ENCODE measurements around the gene ANKRD53.

Gene ANKRD53

DNA sequence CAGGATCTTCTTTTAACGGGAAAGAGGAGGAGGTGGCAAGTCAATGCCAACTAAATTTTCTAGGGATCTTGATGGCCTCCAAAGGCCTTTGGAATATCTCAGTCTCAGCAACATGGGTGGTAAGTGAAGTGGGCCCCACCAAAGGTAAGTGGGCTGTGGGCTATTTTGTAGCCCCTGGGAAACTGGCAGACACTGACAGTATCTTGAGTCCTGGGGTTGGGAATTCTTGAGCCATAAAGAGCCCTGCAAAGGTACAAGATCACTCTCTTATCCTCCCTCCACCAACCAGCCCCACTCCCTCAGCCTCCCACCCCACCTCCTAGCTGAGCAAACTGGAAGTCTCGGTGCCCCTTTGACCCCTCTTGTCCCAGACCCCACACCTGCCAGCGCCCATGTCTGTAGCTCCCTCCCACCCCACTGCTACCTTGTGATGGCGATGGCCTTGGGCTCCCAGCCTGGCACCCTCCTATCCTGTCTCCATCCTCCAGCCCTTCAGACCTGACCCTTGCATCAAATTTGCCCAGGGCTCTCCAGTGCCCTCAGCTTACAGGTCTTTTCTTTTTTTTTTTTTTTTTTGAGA lies 34.2 kb upstream of the ANKRD53 start:
- no peak for DNase-seq (ENCODE audit: low read depth)

DNA sequence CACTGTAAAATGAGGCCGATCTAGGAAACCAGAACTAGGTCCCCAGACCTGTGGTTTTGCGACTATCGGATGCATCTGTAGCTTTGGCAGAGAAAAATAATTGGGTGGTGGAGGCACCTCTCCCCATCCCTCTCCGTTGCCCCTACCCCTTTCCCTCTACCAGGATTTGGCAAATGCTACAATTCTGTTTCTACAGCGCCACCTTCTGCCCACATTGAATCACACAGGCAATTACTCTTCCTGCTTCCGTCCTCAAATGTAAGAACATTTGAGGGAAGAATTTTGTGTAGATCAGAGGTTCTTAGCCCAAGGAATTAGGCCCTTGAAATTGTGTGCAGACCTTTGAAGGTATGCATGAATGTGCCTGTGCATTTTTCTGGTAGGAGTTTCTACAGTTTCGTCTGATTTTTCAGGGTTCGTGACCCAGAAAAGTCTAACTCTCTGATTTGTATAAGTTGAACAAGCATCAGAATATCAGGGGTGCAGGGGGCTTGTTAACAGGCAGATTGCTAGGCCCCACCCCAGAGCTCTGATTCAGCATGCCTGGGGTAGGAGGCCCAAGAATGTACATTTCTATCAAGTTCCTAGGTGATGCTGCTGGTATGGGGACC lies 31.5 kb upstream of the ANKRD53 start:
- DNase-seq (ENCODE audit: low read depth) = no peak

DNA sequence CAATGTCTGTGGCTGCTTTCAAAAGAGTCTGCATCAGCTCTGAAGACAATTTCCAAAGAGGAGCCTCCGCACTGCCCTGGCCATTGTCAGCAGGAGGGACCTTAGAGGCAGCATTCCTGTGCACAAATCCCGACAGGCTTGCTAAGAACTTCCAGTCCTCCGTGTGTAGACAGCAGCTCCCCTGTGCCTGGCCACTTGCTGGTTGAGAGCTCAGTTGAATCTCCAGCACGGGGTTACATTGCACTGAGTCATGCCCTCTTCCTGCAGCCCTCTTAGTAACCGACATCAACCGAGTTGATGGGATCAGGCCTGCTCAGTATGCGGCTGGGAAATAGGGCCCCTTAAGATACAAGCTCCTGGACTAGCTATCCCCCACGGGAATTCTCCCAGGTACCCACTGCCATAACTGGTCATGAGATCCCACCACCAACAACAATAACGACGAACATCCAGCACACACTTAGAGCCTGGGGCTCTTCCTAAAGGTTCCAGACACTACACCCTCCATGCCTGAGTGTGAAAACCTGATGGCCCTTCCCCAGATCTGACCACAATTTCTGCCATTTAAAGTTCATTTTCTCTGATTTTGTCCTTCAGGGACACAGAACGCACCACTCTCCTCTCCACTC lies 30.8 kb upstream of the ANKRD53 start:
- peak; percentile 27 for DNase-seq (ENCODE audit: low read depth)

DNA sequence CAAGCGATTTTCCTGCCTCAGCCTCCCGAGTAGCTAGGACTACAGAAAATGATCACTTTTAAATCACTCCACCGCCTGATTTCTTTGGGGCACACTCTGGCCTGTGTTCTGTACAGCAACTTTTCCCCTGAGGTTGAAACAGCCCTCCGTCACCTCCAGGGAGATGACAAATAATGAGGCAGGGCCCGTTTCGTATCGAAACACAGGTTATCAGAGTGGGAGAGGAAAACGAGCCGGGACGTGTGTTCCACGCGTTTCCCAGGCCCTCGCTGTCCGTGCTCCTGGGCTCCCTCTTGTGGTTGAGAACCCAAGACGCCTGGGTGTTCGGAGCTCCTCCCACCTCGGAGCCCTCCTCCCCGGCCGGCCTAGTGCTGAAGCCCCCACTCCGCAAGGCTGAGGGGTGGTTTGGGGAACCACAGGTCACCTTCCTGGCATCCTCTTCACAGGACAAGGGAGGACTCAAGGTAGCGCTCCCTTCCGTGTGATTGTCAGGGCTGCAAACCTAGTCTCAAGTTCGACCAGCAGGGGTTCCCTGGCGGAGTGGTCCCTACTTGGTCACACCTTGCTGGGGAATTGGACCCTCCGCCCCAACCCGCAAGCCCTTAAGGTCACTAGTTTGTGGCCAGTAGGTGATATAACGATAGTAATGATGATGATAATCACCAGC lies 30.0 kb upstream of the ANKRD53 start:
- DNase-seq (ENCODE audit: low read depth) = no peak

DNA sequence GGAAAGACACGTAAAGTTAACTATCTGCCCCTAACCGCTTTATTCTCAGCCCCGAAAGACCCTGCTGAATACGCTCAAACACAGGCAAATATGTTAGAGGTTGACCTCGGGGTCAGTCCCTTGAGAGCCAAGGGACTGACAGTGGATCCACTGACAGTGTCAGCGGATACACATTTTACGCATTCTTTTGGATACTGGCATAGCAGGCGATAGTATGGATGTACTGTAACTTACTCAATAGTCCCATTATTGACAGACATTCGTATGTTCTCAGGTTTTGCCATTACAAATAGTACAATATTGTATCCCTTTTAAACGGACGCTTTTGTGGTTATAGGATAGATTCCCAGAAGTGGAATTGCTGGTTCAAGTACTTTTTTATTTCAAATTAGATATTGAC lies 29.3 kb upstream of the ANKRD53 start:
- DNase-seq (ENCODE audit: low read depth) = no peak

DNA sequence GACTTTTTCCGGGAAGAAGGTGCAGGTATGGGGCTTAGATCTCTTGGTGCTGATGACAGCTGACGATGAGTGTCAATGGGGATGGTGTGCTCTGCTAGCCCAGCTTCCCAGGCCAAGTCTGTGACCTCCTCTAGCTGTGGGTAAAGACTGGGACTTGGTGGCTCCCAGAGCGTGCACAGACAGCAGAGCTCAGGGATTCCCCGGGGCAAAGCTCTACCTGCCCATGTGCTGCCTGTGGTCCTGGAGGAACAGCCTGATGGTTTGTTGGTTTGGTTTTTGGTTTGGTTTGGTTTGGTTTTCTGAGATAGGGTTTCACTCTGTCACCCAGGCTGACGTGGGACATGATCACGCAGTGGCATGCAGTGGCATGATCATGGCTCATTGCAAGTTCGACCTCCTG lies 23.5 kb upstream of the ANKRD53 start:
- no peak for DNase-seq (ENCODE audit: low read depth)

DNA sequence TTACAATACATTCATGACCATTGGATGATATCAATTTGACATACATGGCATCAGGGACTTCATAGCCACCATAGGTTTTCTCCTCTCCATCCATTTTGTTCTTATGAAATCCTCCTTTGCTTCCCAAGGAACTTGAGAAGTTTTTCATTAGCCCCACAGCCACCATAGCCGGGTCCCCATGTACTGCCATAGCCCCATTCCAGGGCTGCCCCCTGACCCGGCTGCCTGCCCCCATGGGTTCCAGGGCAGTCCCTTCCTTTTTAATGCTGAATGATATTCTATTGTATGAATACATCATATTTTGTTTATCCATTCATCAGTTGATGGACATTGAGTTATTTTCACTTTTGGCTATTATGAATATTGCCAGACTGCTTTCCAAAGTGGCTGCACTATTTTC lies 22.3 kb upstream of the ANKRD53 start:
- DNase-seq (ENCODE audit: low read depth) = no peak

DNA sequence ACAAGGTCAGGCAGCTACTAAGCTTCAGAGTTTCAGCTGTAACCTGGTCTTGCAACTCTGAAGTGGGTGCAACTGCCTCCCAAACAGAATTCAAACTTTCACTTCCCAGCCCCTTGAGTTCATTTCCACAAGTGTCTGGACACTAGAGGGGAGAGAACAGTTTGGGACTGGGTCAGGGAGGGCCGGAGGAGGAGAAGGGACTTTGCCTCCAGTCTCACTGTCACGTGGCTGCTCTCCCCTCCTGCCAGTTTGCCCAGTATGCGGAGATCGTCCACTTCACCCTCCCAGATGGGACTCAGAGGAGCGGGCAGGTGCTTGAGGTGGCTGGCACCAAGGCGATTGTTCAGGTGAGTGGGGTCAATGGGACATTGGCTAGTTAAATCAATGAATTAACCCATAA lies 20.6 kb upstream of the ANKRD53 start:
- no peak for DNase-seq (ENCODE audit: low read depth)

DNA sequence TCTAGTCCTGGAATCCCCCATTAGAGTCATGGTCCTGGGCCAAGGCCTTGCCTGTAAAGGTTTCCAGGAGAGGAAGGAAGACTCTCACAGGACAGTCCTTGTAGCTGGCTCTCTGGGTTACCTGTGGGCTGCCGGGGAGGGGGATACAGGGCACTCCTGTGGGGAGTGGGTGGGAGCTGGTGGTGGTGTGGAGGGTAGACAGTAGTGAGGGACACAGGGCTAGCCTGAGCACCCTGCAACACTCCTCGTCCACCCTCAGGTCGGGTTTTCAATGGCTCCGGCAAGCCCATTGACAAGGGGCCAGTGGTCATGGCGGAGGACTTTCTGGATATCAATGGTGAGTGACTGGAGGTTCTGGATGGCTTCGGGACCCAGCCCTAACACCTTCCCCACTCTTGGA lies 19.7 kb upstream of the ANKRD53 start:
- no peak for DNase-seq (ENCODE audit: low read depth)

DNA sequence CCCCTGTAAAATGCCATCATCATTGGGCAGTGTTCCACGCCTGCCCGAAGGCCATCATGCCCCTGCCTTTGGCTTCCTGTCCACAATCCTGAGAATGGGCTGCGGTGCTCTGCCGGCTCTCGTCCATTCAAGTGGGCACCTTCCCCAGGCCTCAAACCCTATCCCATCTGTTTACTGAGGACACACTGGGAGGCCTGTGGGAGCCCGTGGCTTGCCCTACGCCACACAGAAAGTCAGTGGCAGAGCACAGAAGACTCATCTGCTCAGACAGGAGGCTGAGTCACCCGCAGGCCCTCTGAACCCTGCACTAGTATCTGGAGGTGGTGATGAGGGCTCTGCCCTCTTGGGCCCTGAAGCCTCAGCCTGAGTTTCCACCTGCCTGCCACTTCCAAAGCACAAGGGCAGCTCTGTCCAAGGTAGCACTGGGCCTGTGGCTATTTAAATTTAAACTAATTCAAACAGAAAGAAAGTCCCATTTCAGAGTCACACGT lies 19.1 kb upstream of the ANKRD53 start:
- no peak for DNase-seq (ENCODE audit: low read depth)

DNA sequence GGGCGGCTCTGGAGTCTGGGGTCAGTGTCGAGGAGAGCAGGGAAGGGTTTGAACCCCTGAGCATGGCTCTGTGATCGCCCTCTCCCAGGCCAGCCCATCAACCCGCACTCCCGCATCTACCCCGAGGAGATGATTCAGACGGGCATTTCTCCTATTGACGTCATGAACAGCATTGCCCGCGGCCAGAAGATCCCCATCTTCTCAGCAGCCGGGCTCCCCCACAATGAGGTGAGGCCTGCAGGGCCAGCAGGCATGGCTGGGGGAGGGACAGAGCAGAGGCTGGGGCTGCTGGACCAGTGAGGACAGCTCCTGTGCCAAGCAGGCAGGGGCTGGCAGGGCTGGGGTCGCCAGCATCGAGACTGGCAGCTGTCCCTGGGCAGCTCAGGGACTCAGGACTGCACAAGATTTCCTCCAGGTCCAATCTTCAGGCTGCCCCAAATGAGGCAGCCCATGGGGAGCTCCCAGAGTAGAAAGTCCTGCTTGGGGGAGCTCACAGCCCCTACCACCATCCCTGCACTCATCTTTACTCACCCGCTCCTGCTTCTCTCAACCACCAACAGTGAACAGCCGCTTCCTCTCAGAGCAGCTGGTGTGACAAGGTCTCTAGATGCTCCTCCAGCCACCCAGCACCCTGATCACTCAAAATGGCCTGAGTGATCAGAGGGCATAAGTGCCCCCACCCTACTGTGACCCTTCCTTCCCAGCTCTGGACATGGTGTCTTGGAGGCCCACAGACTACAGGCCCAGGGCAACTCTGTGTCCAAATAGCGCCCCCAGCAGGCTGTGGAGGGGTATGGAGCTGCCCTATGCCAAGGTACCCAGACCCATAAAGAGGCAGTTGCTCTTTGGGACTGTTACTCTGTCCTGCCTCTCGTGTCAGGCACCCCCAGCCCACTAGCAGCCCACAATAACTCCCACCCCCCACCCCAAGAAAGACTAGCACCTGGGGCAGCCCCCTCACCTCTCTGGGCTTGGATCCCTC lies 18.3 kb upstream of the ANKRD53 start:
- no peak for DNase-seq (ENCODE audit: low read depth)

DNA sequence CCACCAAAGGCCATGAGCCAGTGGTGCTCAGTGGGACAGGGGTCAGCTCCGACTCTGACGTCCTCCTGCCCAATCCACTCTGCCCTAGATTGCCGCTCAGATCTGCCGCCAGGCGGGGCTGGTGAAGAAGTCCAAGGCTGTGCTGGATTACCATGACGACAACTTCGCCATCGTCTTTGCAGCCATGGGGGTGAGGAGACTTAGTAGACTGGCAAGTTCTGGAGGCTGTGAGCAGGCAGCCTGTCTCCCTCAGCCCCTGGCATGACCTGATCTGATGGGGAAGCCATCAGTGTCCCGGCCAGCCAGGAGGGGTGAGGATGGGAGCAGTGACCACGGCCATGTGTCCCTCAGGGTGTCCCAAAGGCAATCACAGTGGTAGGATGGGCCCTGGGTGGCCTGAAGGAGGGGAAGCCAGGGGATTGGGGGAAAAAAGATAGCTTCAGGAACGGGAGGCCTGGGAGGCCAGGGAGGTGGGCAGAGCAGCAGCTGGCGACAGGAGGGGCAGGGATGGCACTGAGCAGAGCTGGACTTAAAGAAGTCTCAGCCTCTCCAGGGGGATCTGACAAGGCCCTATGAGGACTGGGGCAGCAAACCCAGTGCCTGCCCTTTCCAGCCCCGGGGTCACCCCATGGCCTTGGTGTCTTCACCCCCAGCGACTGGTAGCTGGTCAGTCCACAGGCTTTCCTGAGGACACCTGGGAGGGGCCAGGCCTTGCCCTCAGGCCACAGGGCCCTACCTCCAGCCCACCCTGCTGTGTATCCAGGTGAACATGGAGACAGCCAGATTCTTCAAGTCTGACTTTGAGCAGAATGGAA lies 17.4 kb upstream of the ANKRD53 start:
- no peak for DNase-seq (ENCODE audit: low read depth)

DNA sequence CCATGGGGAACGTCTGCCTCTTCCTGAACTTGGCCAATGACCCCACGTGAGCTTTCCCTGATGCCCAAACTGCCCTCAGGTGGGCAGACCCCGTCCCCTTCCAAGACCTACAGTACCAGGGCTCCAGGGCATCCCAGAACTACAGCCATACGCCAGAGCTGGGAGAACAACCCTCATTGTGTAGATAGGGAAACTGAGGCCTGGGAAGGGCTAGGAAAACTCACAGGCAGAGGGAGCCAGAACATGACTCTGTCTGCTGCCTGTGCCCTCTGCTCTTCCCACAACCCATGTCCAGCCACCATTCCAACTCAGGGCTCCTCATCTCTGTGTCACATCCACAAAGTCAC lies 16.8 kb upstream of the ANKRD53 start:
- DNase-seq (ENCODE audit: low read depth) = no peak

DNA sequence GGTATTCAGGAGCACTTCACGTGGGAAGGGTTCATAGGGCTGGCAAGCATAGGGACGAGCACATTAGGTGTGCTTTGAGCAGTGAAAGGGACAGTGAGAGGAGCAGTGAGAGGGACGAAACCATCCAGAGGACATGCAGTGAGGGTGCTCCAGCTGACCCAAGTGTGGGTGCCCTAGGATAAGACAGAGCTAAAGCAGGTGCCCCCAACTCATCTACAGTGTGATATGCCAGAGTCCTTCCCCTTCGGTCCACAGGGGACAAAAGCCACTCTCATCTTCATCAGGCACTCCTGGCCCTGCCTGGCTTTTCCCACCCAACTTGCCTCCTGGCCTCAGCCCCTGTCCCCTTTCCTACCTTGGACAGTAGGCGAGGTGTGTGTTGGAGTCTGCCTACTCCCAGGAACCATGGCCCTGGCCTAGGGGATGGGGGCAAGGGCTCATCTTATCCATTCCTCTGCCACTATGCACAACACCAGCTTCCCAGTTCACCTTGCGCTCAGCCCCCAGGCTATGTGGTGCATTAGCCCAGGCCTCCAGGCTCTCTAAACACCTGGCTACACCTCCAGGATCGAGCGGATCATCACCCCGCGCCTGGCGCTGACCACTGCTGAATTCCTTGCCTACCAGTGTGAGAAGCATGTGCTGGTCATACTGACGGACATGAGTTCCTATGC lies 16.1 kb upstream of the ANKRD53 start:
- DNase-seq (ENCODE audit: low read depth) = no peak

DNA sequence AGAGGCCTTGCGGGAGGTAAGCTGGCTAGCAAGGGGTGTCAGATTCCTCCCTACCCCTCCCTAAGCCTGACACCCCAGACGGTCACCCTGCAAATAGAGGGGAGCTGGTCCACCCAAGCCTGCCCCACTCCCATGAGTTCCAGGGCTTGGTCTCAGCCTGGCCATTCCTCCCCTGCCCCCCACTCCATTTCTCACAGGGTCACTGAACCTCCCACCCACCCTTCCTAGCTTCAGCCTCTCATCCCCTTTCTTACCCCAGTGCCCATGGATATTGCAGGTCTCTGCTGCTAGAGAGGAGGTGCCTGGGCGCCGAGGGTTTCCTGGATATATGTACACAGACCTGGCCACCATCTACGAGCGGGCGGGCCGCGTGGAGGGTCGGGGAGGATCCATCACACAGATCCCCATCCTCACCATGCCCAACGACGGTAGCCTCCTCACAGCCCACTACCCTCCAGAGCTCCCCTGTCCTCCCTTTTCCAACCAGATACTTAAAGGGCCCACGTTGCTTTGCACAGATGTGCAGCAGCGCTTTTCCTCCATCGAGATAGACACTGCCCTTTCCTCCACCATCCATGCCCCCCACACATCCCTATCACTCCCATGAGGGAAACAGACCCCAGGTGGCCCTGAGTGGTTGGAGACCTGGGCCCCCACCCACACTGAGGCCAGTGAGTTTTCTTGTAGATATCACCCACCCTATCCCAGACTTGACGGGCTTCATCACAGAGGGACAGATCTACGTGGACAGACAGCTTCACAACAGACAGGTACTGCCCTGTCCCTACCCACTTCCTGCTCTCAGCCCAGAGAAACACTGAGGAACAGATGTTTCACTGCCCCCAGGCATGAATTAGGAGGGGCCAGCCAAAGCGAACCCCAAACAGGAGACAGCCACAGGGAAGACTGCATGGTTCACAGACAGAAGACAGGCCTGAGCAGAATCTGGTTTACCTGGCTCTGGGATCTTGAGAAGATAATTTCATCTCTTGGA lies 15.2 kb upstream of the ANKRD53 start:
- DNase-seq (ENCODE audit: low read depth) = no peak

DNA sequence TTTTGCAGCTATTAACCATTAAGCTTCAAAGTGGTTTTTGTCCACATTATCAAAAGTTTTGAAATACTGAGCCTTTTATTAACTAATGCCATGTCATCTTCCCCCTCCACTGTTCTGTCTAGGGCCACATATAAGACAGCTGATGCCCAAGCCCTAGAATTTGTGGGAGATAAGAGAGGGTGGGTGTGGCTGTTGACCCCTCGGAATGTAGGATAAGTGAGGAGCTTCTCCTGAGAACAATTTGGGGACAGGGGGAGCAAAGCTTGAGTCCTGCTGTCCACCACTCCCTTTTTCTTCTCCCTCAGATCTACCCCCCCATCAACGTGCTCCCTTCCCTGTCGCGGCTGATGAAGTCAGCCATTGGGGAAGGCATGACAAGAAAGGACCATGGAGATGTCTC lies 14.3 kb upstream of the ANKRD53 start:
- DNase-seq (ENCODE audit: low read depth) = no peak

DNA sequence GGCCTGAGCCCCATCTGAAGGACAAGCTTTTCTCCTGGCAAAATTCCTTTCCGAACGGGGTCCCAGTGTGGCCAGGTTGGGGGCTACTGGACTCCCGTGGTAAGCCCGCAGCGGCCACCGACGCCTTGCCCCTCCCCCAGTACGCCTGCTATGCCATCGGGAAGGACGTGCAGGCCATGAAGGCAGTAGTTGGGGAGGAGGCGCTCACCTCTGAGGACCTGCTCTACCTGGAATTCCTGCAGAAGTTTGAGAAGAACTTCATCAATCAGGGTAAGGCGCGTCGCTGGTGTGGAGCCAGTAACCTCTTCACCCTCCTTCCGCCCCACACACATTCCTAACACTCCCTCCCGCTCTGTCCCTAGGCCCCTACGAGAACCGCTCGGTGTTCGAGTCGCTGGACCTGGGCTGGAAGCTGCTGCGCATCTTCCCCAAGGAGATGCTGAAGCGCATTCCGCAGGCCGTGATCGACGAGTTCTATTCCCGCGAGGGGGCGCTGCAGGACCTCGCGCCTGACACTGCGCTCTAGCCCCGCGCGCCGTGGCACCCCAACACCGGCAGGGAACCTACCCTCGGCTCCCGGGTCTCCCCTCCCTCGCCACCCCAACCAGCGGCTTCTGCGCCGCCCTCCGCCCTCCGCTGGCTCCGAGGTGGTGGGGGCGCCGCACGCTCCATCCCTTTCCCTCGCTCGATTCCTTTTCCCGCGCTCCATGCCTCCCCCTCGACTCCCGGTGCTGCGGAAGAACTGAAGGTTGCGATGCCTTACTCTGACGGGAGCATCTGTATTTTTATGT lies 13.6 kb upstream of the ANKRD53 start:
- DNase-seq (ENCODE audit: low read depth) = no peak

DNA sequence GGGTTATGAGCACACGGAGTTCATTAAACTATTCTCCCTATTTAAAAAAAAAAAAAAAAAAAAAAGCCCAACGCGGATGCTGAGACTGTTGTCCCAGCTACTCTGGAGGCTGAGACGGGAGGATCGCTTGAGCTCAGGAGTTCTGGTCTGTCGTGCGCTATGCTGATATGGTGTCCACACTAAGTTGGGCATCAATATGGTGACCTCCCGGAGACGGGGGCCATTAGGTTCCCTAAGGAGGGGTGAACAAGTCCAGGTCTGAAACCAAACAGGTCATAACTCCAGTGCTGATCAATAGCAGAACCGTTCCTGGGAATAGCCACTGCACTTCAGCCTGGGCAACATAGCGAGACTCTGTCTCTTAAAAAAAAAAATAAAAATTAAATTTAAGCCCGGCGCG lies 12.9 kb upstream of the ANKRD53 start:
- no peak for DNase-seq (ENCODE audit: low read depth)

DNA sequence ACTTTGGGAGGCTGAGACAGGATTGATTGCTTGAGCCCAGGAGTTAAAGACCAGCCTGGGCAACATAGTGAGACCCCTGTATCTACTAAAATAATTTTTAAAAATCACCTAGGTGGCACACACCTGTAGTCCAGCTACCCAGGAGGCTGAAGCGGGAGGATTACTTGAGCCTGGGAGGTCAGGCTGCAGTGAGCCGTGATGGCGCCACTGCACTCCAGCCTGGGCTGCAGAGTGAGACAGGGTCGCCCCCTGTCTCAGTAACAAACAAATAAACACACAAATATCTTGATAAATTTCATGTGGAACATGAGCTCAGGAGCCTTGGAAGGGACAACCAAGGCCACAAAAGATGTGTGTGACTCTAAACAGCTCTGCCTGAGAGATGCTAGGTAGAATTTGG lies 11.7 kb upstream of the ANKRD53 start:
- DNase-seq (ENCODE audit: low read depth) = no peak

Data from non-pigmented ciliary epithelial cell (primary cell).